GM10266 (cell line): ENCODE measurements around the gene PLPPR3.
A peak's percentile ranks its signal among the peaks of the same experiment; 100 is the strongest.

Experiments
- DNase-seq: peaks from one replicate; pipeline ENCODE4 v3.0.0; 2012; ENCODE audit errors: extremely low spot score
- TF ChIP-seq, protein P1 (sequence below): IDR thresholded peaks from 2 replicates; pipeline ENCODE4 v1.5.1; 2012; ENCODE audit warnings: mild to moderate bottlenecking, low read depth; ENCODE audit not compliant: control insufficient read depth, insufficient read depth; ENCODE audit errors: missing control alignments

Gene PLPPR3

DNA sequence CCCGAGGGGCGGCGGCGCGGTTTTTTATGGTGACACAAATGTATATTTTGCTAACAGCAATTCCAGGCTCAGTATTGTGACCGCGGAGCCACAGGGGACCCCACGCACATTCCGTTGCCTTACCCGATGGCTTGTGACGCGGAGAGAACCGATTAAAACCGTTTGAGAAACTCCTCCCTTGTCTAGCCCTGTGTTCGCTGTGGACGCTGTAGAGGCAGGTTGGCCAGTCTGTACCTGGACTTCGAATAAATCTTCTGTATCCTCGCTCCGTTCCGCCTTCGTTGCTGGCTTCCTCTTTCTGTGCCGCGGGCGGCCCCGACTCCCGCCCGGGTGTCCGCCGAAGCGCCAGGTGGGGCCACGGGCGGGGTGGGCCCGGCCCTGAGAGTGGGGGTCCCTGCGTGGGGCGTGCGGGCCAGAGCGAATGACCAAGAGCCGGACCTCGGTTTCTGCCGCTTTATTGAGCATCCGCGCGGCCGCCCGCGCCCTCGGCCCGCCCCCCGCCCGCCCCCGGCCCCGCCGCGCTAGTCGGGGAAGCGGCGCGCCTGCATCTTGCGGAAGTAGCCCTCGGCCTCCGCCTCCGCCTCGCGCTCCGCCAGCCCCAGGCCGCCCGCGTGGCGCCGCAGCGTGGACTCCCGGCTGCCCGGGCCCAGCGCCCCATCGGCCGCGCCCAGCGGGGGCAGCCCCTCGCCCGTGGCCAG is 9.6 kb downstream of the PLPPR3 start:
- TF ChIP-seq, protein P1, sequence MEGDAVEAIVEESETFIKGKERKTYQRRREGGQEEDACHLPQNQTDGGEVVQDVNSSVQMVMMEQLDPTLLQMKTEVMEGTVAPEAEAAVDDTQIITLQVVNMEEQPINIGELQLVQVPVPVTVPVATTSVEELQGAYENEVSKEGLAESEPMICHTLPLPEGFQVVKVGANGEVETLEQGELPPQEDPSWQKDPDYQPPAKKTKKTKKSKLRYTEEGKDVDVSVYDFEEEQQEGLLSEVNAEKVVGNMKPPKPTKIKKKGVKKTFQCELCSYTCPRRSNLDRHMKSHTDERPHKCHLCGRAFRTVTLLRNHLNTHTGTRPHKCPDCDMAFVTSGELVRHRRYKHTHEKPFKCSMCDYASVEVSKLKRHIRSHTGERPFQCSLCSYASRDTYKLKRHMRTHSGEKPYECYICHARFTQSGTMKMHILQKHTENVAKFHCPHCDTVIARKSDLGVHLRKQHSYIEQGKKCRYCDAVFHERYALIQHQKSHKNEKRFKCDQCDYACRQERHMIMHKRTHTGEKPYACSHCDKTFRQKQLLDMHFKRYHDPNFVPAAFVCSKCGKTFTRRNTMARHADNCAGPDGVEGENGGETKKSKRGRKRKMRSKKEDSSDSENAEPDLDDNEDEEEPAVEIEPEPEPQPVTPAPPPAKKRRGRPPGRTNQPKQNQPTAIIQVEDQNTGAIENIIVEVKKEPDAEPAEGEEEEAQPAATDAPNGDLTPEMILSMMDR = no peak
- DNase-seq = peak; percentile 55

DNA sequence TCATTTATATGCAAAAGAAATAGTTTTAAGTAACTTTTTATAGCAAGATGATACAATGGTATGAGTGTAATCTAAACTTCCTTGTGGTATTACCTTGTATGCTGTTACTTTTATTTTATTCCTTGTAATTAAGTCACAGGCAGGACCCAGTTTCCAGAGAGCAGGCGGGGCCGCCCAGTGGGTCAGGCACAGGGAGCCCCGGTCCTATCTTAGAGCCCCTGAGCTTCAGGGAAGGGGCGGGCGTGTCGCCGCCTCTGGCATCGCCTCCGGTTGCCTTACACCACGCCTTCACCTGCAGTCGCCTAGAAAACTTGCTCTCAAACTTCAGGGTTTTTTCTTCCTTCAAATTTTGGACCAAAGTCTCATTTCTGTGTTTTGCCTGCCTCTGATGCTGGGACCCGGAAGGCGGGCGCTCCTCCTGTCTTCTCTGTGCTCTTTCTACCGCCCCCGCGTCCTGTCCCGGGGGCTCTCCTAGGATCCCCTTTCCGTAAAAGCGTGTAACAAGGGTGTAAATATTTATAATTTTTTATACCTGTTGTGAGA is 10.2 kb downstream of the PLPPR3 start:
- TF ChIP-seq, protein P1 = no peak
- peak; percentile 45 for DNase-seq

DNA sequence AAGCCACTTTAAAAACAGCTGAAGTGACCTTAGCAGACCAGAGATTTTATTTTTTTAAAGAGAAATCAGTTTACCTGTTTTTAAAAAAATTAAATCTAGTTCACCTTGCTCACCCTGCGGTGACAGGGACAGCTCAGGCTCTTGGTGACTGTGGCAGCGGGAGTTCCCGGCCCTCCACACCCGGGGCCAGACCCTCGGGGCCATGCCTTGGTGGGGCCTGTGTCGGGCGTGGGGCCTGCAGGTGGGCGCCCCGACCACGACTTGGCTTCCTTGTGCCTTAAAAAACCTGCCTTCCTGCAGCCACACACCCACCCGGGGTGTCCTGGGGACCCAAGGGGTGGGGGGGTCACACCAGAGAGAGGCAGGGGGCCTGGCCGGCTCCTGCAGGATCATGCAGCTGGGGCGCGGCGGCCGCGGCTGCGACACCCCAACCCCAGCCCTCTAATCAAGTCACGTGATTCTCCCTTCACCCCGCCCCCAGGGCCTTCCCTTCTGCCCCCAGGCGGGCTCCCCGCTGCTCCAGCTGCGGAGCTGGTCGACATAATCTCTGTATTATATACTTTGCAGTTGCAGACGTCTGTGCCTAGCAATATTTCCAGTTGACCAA is 10.8 kb downstream of the PLPPR3 start:
- TF ChIP-seq, protein P1 = no peak
- DNase-seq = peak; percentile 38

DNA sequence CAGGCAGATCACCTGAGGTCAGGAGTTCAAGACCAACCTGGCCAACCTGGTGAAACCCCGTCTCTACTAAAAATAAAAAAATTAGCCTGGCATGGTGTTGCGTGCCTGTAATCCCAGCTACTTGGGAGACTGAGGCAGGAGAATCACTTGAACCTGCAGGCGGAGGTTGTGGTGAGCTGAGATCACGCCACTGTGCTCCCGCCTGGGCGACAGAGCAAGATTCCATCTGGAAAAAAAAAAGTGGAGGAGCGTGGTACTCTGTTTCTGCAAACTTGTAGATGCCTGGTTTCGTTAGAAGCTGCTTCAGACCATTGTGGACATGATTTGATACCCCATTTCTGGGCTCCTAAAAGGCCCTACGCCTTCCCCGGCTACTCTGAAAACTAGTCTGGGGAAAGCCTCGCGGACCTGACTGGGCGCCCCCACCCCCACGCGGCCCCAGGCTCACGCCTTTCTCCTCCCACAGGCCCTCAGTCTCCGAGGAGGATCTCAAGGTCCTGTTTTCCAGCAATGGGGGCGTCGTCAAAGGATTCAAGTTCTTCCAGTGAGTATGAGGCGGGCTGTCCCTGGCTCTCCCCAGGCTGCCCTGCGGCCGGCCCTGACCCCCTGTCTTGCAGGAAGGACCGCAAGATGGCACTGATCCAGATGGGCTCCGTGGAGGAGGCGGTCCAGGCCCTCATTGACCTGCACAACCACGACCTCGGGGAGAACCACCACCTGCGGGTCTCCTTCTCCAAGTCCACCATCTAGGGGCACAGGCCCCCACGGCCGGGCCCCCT is 11.5 kb downstream of the PLPPR3 start:
- TF ChIP-seq, protein P1 = no peak
- no peak for DNase-seq

DNA sequence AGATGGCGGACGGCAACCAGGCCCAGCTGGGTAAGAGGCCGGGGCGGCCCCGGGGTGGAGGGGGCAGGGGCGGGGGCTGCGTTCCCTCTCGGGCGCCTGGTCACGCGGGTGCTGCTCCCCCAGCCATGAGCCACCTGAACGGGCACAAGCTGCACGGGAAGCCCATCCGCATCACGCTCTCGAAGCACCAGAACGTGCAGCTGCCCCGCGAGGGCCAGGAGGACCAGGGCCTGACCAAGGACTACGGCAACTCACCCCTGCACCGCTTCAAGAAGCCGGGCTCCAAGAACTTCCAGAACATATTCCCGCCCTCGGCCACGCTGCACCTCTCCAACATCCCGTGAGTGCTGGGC is 13.4 kb downstream of the PLPPR3 start:
- TF ChIP-seq, protein P1 = no peak
- DNase-seq = no peak

DNA sequence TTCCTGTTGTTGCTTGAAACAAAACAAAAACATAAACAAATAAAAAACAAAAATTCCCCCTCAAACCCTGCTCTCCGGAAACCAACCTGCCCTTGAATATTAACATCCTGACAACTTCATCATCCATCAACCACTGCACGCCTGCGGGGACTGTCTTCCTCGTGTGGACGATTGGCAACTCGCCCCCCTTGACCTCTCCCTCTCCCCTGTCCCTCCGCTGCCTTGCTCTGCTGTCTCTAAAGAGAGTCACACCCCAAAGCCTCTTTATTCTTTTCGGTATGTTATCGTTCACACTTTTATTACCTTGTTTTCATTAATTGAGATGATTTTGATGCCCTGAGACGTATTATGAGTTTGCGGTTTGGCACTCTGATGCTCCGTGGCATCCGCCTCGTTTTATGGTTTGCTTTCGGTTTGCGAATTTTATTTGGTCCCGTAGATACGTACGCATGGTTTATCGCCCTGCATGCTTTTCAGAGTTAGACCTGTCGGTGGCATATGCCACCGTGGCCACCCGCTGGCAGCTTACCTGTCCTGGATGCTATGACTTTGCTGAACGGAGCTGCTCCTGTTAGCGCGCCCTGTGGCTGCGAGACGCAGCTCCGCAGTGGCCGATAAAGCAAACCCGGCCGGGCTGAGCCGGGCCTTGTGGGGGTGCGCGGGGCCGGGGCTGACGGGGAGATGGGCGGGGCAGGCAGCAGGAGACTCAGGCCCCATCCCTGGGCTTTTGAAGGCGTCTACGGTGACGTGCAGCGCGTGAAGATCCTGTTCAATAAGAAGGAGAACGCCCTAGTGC is 13.9 kb downstream of the PLPPR3 start:
- peak; percentile 38 for DNase-seq
- TF ChIP-seq, protein P1 = no peak
